Liver (tissue), 2 donors: ENCODE results near the gene CACTIN.

Experiments
- FOXA1 ChIP-seq: IDR thresholded peaks from 2 replicates; pipeline ENCODE4 v1.6.1; 2016; ENCODE audit warnings: antibody characterized with exemption
- NR2F2 ChIP-seq: IDR thresholded peaks from 2 replicates; pipeline ENCODE4 v1.6.1; 2016; ENCODE audit warnings: antibody characterized with exemption
- REST ChIP-seq: IDR thresholded peaks from 2 replicates; pipeline ENCODE4 v1.6.1; 2016; ENCODE audit warnings: antibody characterized with exemption, mild to moderate bottlenecking
- SP1 ChIP-seq: IDR thresholded peaks from 2 replicates; pipeline ENCODE4 v1.6.1; 2018; ENCODE audit warnings: antibody characterized with exemption, mild to moderate bottlenecking
- donor health status: healthy.

GRCh38 chr19:3653865-3654513, 27.4 kb upstream of the CACTIN start:
- TF ChIP-seq FOXA1 (no peak), SP1 (no peak), NR2F2 (no peak), REST (no peak)
